GM23248 (cell line): ENCODE measurements around the gene RNF144B. TPM values are rescaled to one million over a fixed set of nuclear protein-coding genes. Genes with fewer than 3 reads are reported as not detected.

Source experiments
- DNase-seq: peaks from one replicate; pipeline ENCODE4 v3.0.0-alpha.2; 2015
- H2AFZ ChIP-seq: fragments of 200-600 bp; sonication (generic); 2 replicates; pipeline ENCODE4 v1.6.1; 2016; ENCODE audit warnings: antibody characterized with exemption
- H3F3A ChIP-seq: fragments of 200-600 bp; sonication (generic); 2 replicates; pipeline ENCODE4 v1.6.1; 2016; ENCODE audit warnings: mild to moderate bottlenecking, antibody characterized with exemption, mixed run types; ENCODE audit not compliant: insufficient read depth
- H3K27ac ChIP-seq: fragments of 200-600 bp; sonication (generic); 2 replicates; pipeline ENCODE4 v1.5.1; 2016; ENCODE audit warnings: mild to moderate bottlenecking
- H3K27me3 ChIP-seq: fragments of 200-600 bp; sonication (generic); replicated peaks from 2 replicates; pipeline ENCODE4 v1.6.1; 2016; ENCODE audit warnings: mild to moderate bottlenecking; ENCODE audit not compliant: insufficient read depth
- H3K36me3 ChIP-seq: fragments of 200-600 bp; sonication (generic); 2 replicates; pipeline ENCODE4 v1.6.1; 2016; ENCODE audit warnings: low read depth, mild to moderate bottlenecking
- H3K4me1 ChIP-seq: fragments of 200-600 bp; sonication (generic); 2 replicates; pipeline ENCODE4 v1.6.1; 2016; ENCODE audit warnings: mild to moderate bottlenecking; ENCODE audit not compliant: insufficient read depth
- H3K4me2 ChIP-seq: fragments of 200-600 bp; sonication (generic); one replicate; pipeline ENCODE4 v1.6.1; 2016; ENCODE audit warnings: mild to moderate bottlenecking; ENCODE audit not compliant: unreplicated experiment
- H3K4me3 ChIP-seq: fragments of 200-600 bp; sonication (generic); 2 replicates; pipeline ENCODE4 v1.5.1; 2016; ENCODE audit warnings: mild to moderate bottlenecking
- H3K79me2 ChIP-seq: fragments of 200-600 bp; sonication (generic); 2 replicates; pipeline ENCODE4 v1.6.1; 2016; ENCODE audit warnings: mild to moderate bottlenecking; ENCODE audit not compliant: insufficient read depth
- H3K9ac ChIP-seq: fragments of 200-600 bp; sonication (generic); 2 replicates; pipeline ENCODE4 v1.6.1; 2016; ENCODE audit warnings: mild to moderate bottlenecking
- H3K9me2 ChIP-seq: fragments of 200-600 bp; sonication (generic); 2 replicates; pipeline ENCODE4 v1.6.1; 2016; ENCODE audit warnings: mixed run types, mild to moderate bottlenecking, moderate library complexity; ENCODE audit not compliant: insufficient read depth
- H3K9me3 ChIP-seq: fragments of 200-600 bp; sonication (generic); one replicate; pipeline ENCODE4 v1.6.1; 2017; ENCODE audit warnings: low read depth
- H4K20me1 ChIP-seq: fragments of 200-600 bp; sonication (generic); 2 replicates; pipeline ENCODE4 v1.6.0; 2016; ENCODE audit not compliant: insufficient read depth
- EZH2 ChIP-seq: fragments of 200-600 bp; sonication (generic); IDR thresholded peaks from 2 replicates; pipeline ENCODE4 v1.6.1; 2018; ENCODE audit warnings: antibody characterized with exemption, mild to moderate bottlenecking; ENCODE audit not compliant: insufficient read depth, poor library complexity, severe bottlenecking
- EZH2phosphoT487 ChIP-seq: fragments of 200-600 bp; sonication (generic); IDR thresholded peaks from 2 replicates; pipeline ENCODE4 v1.6.1; 2018; ENCODE audit warnings: antibody characterized with exemption, moderate library complexity, mild to moderate bottlenecking, low read depth; ENCODE audit not compliant: insufficient read depth
- WGBS, 2 experiments: methylation state at CpG; one replicate each; pipeline ENCODE4 v1.1.6; 2015 to 2017; ENCODE audit warnings: low lambda C conversion rate in 2 of 2, low coverage in 1 of 2; ENCODE audit errors: missing lambda C conversion rate in 2 of 2; 5-methylcytosine and 5-hydroxymethylcytosine counted together
- in situ Hi-C: fragments of 300-500 bp; cut with MboI; formaldehyde crosslinking; loops from 2 replicates; pipeline ENCODE4 v1.15.0; 2020
- polyA plus RNA-seq: library from polyadenylated mRNA; unstranded; fragments of >200 nt; fragmentation: Nextera tagmentation; extraction: Ambion mirVana; gene quantifications from 2 replicates; pipeline ENCODE4 v1.2.1, GENCODE V29; 2016
- total RNA-seq: library from RNA; depleted of rRNA; stranded (reverse); fragments of >200 nt; shearing (Covaris generic); gene quantifications from 2 replicates; pipeline ENCODE4 v1.2.3, GENCODE V29; 2014

Gene RNF144B
- total and polyA plus RNA-seq, 2 experiments from 2014 or later: 2.6 to 3.5 TPM

DNA sequence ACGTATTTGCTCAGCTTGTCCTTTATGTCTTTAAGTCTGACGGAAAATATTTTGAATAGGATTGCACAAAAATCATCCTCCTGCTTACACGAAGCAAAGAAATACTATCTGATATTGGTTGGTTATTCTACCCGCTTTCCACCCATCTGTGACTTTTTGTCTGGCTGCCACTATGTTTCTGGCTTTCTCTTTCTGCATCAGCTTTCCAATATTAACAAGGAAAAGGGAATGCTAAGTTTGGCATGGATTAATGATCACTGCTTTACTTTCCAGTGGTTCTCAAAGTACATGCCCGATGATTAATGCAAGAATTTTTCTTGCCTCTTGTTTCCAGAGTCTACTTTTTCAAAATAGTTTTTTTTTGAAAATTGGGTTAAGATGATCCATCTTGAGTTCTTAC, 57.0 kb downstream of the RNF144B start:
- Histone ChIP-seq H3F3A (no peaks in the 10 kb centered on the region), H3K36me3 (no peaks in the 10 kb centered on the region), H2AFZ (peak overlapping the region; percentile 42; the same call in 1 of the 2 replicates), H4K20me1 (no peaks in the 10 kb centered on the region), H3K4me1 (no peaks in the 10 kb centered on the region), H3K9me3 (no peaks in the 10 kb centered on the region), H3K27ac (no peak overlapping the region), H3K9ac (0 out of 2 replicates have a peak overlapping the region, but pooled peaks have one; percentile 0), H3K27me3 (no peaks in the 10 kb centered on the region), H3K4me3 (peak overlapping the region; percentile 23), H3K9me2 (no peaks in the 10 kb centered on the region), H3K4me2 (no peak overlapping the region), H3K79me2 (no peaks in the 10 kb centered on the region)
- peak; percentile 15 for DNase-seq
- TF ChIP-seq EZH2 (no peak), EZH2phosphoT487 (no peak)
- in situ Hi-C loops: no loop called here
- 16 to 23% methylated on average over 5 of the region's 5 CpGs for WGBS, 2 experiments

DNA sequence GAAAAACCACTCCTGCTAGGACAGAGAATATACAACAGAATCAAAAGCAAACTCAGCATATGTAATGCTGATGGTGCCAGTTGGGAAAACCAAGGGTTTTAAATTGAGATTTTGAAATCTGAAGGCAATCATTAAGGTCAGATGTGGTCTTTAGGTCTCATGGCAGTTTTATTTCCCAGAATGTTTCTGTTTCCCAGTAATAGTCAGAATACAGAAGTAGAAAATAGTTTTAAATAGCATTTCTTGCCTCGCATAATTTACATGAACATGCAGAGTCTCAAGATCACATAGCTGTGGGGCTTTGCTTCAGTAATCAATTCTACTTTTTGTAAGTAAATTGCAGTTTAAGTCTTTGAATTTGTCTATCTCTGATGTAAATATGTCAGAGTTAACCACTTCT, 58.1 kb downstream of the RNF144B start:
- Histone ChIP-seq H3K4me2 (no peak overlapping the region), H3K27ac (no peak overlapping the region), H3K36me3 (no peaks in the 10 kb centered on the region), H3K9ac (no peak overlapping the region), H3K9me3 (no peaks in the 10 kb centered on the region), H3F3A (no peaks in the 10 kb centered on the region), H3K79me2 (no peaks in the 10 kb centered on the region), H2AFZ (no peak overlapping the region), H3K9me2 (no peaks in the 10 kb centered on the region), H3K27me3 (no peaks in the 10 kb centered on the region), H4K20me1 (no peaks in the 10 kb centered on the region), H3K4me1 (no peaks in the 10 kb centered on the region), H3K4me3 (no peak overlapping the region)
- 96 to 100% methylated on average over 1 of the region's 1 CpG for WGBS, 2 experiments
- no peak for TF ChIP-seq EZH2phosphoT487
- in situ Hi-C loops: no loop called here
- no peak for DNase-seq

DNA sequence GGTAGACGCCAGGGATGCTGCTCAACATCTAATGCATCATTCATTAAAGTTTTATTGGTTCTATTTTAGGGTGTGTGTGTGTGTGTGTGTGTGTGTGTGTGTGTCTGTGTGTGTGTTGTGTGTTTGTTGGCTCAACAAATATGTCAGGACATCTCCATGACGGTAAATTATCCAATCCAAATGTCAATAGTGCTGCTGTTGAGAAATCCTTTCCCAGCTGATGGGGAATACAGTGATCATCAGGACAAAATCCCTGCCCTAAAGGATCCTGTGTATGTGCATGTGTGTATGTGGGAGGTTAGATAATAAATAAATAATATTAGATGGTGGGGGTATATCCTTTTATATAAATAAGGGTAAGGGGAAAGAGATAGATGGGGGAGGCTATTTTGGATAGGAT, 59.6 kb downstream of the RNF144B start:
- no peak for TF ChIP-seq EZH2phosphoT487
- no peak for TF ChIP-seq EZH2
- H4K20me1 ChIP-seq: no peaks in the 10 kb centered on the region
- DNase-seq: no peak
- no peaks in the 10 kb centered on the region for H3K27me3 ChIP-seq
- H3K4me3 ChIP-seq: no peak overlapping the region
- no peaks in the 10 kb centered on the region for H3K36me3 ChIP-seq
- H3K79me2 ChIP-seq: no peaks in the 10 kb centered on the region
- H3K9ac ChIP-seq: no peak overlapping the region
- no peak overlapping the region for H3K4me2 ChIP-seq
- H3K9me2 ChIP-seq: 0 out of 2 replicates have a peak, but pooled peaks cover under 1% of the 10 kb centered on the region
- H3K27ac ChIP-seq: no peak overlapping the region
- no peaks in the 10 kb centered on the region for H3F3A ChIP-seq
- H3K4me1 ChIP-seq: no peaks in the 10 kb centered on the region
- H3K9me3 ChIP-seq: no peaks in the 10 kb centered on the region
- 93 to 98% methylated on average over 2 of the region's 2 CpGs for WGBS, 2 experiments
- H2AFZ ChIP-seq: no peak overlapping the region
- in situ Hi-C loops: no loop called here

GRCh38 chr6:18447552-18447951, 60.4 kb downstream of the RNF144B start:
- WGBS, 2 experiments: 56 to 58% methylated on average over 2 of the region's 2 CpGs
- in situ Hi-C loops: no loop called here

GRCh38 chr6:18451756-18452155, 64.6 kb downstream of the RNF144B start:
- Histone ChIP-seq H3K27me3 (no peaks in the 10 kb centered on the region), H3K4me2 (no peak overlapping the region), H3K4me3 (no peak overlapping the region), H3K9me3 (no peaks in the 10 kb centered on the region), H3K9ac (no peak overlapping the region), H4K20me1 (no peaks in the 10 kb centered on the region), H3K9me2 (0 out of 2 replicates have a peak, but pooled peaks cover 4% of the 10 kb centered on the region), H2AFZ (no peak overlapping the region), H3K79me2 (no peaks in the 10 kb centered on the region), H3K27ac (no peak overlapping the region), H3F3A (no peaks in the 10 kb centered on the region), H3K36me3 (no peaks in the 10 kb centered on the region), H3K4me1 (no peaks in the 10 kb centered on the region)
- TF ChIP-seq EZH2: no peak
- no peak for TF ChIP-seq EZH2phosphoT487
- in situ Hi-C loops: no loop called here
- DNase-seq: no peak
- 94 to 99% methylated on average over 2 of the region's 2 CpGs for WGBS, 2 experiments

More at GRCh38 chr6:18447552-18447951, 60.4 kb downstream of the RNF144B start:
- Histone ChIP-seq H3K9me2 (0 out of 2 replicates have a peak, but pooled peaks cover 4% of the 10 kb centered on the region), H3K9ac (no peak overlapping the region), H4K20me1 (no peaks in the 10 kb centered on the region), H3K4me2 (no peak overlapping the region), H3K4me3 (no peak overlapping the region), H3K79me2 (no peaks in the 10 kb centered on the region), H3K4me1 (no peaks in the 10 kb centered on the region), H3F3A (no peaks in the 10 kb centered on the region), H3K27me3 (no peaks in the 10 kb centered on the region), H3K36me3 (no peaks in the 10 kb centered on the region), H3K27ac (no peak overlapping the region), H3K9me3 (no peaks in the 10 kb centered on the region), H2AFZ (no peak overlapping the region)
- no peak for TF ChIP-seq EZH2phosphoT487
- no peak for TF ChIP-seq EZH2
- no peak for DNase-seq
